Fibroblast of mammary gland (primary cell): ENCODE measurements around the gene CACNA1F.

ENCODE experiments used
- DNase-seq: peaks from one replicate; pipeline ENCODE4 v3.0.0-alpha.2; 2010; ENCODE audit warnings: low read depth
- H3K4me3 ChIP-seq: 2 replicates; pipeline ENCODE4 v1.5.1; 2011; ENCODE audit warnings: low read depth, mild to moderate bottlenecking, low read length, moderate library complexity; ENCODE audit not compliant: control insufficient read depth
- CTCF ChIP-seq: conservative IDR thresholded peaks from 2 replicates; pipeline ENCODE4 v1.5.1; 2011; ENCODE audit warnings: low read depth, low read length, inconsistent platforms; ENCODE audit not compliant: control insufficient read depth, insufficient read depth

The CACNA1F gene

DNA sequence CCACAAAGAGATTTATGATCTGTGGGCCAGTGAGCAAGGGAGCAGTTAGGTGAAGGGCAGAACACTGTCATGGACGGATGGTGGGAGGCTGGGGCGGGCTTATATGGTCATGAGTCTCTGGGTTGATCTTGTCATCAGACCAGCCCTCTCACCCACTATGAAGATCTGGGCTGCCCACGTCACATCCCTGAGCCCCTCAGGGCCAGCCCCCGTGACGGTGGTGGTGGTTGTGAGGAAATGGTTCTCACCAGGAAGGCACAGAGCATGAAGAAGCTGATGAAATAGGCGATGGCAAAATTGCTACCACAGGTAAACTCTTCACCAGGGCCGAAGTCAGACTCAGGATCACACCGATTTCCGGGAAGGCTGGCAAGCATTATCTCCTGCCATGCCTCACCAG lies 22.1 kb downstream of the CACNA1F start:
- H3K4me3 ChIP-seq, result no peak overlapping the region
- TF ChIP-seq CTCF, result no peak
- no peak for DNase-seq

GRCh38 chrX:49210406-49210805 lies 22.7 kb downstream of the CACNA1F start:
- TF ChIP-seq CTCF, result no peak
- H3K4me3 ChIP-seq, result no peak overlapping the region
- DNase-seq, result no peak

GRCh38 chrX:49209434-49210251 lies 23.5 kb downstream of the CACNA1F start:
- TF ChIP-seq CTCF, result no peak

DNA sequence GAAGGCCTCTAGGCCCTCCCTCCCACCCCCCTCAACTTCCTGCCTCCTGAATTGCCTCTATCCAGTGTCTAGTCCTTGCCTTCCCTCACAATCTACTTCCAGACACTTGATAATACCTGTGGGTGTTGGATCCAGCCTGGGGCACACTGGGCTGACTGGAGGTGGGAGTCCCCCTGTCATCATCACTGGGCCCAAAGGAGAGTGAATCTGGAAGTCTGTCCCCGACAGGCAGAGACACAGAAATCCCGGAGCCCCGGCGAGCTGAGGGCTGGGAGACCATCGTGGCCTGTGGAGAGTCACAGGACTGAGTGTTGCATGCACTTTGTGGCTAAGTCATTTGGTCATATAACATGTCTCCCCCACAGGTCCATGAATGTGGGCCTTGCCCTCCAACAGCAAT lies 24.7 kb downstream of the CACNA1F start:
- H3K4me3 ChIP-seq, result no peak overlapping the region
- no peak for DNase-seq
- no peak for TF ChIP-seq CTCF

More at GRCh38 chrX:49209434-49210251, 23.5 kb downstream of the CACNA1F start:
- H3K4me3 ChIP-seq, result no peak overlapping the region
- DNase-seq, result peak; percentile 26

- TF ChIP-seq CTCF, result no peak
- DNase-seq, result no peak
- no peak overlapping the region for H3K4me3 ChIP-seq
Measured at GRCh38 chrX:49206543-49206942, 26.6 kb downstream of the CACNA1F start.

DNA sequence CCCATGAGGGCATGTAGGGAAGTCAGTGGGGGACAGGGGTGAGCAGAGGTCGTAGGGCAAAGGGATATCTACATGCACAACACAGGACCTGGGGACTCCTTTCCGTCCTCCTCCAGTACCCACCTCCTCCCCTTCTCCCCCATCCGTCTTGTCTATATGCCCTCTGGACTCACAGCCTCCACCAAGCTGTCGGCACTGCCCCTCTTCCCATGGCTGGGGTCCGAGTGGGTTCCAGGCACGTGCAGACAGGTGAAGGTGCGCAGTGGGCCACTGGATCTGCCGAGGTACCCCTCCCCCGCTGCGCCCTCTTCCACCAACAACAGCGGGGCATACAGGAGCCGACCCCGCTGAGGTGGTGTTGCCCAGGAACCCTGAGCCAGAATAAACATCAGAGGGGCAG lies 27.7 kb downstream of the CACNA1F start:
- H3K4me3 ChIP-seq, result no peak overlapping the region
- TF ChIP-seq CTCF, result no peak
- no peak for DNase-seq

- no peak for DNase-seq
- no peak for TF ChIP-seq CTCF
- no peak overlapping the region for H3K4me3 ChIP-seq
Measured at GRCh38 chrX:49204709-49205108, 28.4 kb downstream of the CACNA1F start.
